NCI-H1092 treated with DMSO at 0.1 percent for 48 hours (cell line): ENCODE results near the gene LRRTM2.
"Not testable (repeated sequence)": the region's sequence is repeated elsewhere in the genome, so short reads cannot be mapped to it uniquely, and the experiment has no call there.

Experiments used
- DNase-seq: peaks from one replicate; lab custom pipeline; 2025; lab: John Stamatoyannopoulos, UW

LRRTM2 gene

GRCh38 chr5:138837160-138837559 lies 38.0 kb downstream of the LRRTM2 start:
- DNase-seq = no peak

DNA sequence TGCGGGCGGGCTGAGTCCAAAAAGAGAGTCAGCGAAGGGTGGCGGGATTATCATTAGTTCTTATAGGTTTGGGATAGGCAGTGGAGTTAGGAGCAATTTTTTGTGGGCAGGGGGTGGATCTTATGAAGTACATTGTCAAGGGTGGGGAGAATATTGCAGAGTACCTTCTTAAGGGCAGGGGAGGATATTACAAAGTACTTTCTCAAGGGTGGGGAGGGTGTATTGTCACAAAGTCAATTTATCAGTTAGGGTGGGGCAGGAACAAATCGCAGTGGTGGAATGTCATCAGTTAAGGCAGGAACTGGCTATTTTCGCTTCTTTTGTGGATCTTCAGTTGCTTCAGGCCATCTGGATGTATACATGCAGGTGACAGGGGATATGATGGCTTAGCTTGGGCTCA lies 40.3 kb downstream of the LRRTM2 start:
- not testable (repeated sequence) for DNase-seq

- DNase-seq = no peak
Measured at GRCh38 chr5:138833726-138834480, 41.2 kb downstream of the LRRTM2 start.

- DNase-seq = no peak
Measured at GRCh38 chr5:138833080-138833479, 42.1 kb downstream of the LRRTM2 start.

DNA sequence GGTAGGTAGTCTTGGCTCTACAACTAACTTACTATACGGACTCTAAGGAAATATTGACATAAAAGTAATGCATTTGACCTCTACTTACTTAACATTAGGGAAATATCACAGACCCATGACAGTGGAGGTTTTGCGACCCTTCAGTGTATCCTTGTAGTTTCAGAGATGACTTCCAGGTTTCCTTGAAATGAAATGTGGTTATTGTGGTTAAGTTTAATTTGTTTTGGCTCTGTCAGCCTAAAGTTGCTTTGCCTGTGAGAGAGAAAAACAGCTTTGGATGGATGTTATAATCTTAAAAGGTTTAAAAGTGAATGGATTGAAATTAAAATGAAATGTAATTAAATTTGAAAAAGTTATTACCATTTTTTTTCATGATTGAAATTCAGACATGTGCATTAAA lies 42.9 kb downstream of the LRRTM2 start:
- no peak for DNase-seq

GRCh38 chr5:138831703-138832102 lies 43.4 kb downstream of the LRRTM2 start:
- no peak for DNase-seq

GRCh38 chr5:138829341-138829740 lies 45.8 kb downstream of the LRRTM2 start:
- no peak for DNase-seq

DNA sequence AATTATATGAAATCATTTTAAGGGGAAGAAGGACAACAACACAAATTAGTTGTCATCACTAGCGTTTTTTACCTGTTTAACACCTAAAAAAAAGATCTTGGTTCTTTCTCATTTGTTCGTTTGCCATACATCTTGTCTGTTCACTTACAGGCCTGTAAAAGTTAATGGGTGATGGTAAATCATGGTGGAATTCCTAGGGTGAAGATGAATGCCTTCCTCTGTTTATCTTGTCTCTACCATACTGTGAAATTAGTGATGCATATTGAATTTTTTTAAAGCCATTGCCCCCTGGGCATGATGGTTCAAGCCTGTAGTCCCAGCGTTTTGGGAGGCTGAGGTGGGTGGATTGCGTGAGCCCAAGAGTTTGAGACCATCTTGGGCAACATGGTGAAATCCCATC lies 46.6 kb downstream of the LRRTM2 start:
- DNase-seq = no peak

GRCh38 chr5:138824924-138825863 lies 49.9 kb downstream of the LRRTM2 start:
- peak; percentile 13 for DNase-seq

DNA sequence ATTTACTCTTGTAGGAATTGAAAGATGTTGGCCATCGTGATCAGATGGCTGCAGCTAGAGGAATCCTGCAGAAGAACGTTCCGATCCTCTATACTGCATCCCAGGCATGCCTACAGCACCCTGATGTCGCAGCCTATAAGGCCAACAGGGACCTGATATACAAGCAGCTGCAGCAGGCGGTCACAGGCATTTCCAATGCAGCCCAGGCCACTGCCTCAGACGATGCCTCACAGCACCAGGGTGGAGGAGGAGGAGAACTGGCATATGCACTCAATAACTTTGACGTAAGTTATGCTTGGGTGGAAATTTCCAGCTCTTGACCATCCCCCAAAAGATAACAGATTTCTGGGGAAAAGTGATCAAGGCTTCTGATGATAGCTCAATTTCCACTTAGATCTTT lies 50.6 kb downstream of the LRRTM2 start:
- DNase-seq = no peak

- DNase-seq = no peak
Measured at GRCh38 chr5:138820695-138821094, 54.4 kb downstream of the LRRTM2 start.

- DNase-seq = no peak
Measured at GRCh38 chr5:138819081-138819480, 56.1 kb downstream of the LRRTM2 start.
